HepG2 (cell line): Measurements from ENCODE around the gene KRTAP10-4. TPM values are rescaled to one million over a fixed set of nuclear protein-coding genes. Genes with fewer than 3 reads are reported as not detected.

ENCODE experiments used
- ATAC-seq: fragments of 200-7000 bp; cut with Tn5 transposase; 3 replicates; pipeline ENCODE4 v1.9.1; 2020; ENCODE audit warnings: mild to moderate bottlenecking, moderate library complexity
- BruUV-seq: library from RNA; stranded (reverse); fragments of 400-500 nt; replicated peaks from 2 replicates; lab custom pipeline; 2021; lab: Mats Ljungman, UMichigan
- CTCF ChIA-PET: fragments of 300-600 bp; formaldehyde crosslinking; extraction: SDS; loops from one replicate; lab custom pipeline; 2021; ENCODE audit warnings: low total read pairs, inconsistent platforms, low intra/inter-chr PET ratio; lab: Yijun Ruan, JAX
- POLR2A ChIA-PET: fragments of 350-600 bp; sonication (Branson Sonifier 250); formaldehyde crosslinking; loops from one replicate; lab custom pipeline; 2020; ENCODE audit warnings: antibody characterized with exemption, inconsistent platforms; lab: Yijun Ruan, JAX
- DNase-seq: peaks from one replicate; pipeline ENCODE4 v3.0.0-alpha.2; 2015; ENCODE audit warnings: low spot score
- FAIRE-seq: peaks from 3 replicates; lab custom pipeline; 2011; peaks lifted over from hg19 to GRCh38; lab: Jason Lieb, UNC
- H2AFZ ChIP-seq: one replicate; pipeline ENCODE4 v1.6.1; 2011; ENCODE audit warnings: low read length, inconsistent platforms
- H3K27ac ChIP-seq: fragments of 300-600 bp; 3 replicates; pipeline ENCODE4 v1.8.0; 2011; ENCODE audit warnings: mixed run types, mild to moderate bottlenecking, mixed read lengths, low read length, inconsistent platforms; ENCODE audit not compliant: insufficient read depth; ENCODE audit errors: extremely low read length
- H3K27me3 ChIP-seq, 2 experiments: fragments of 200-600 bp in 1 of 2; 2 replicates in 1 of 2; 3 replicates in 1 of 2; pipeline versions ENCODE4 v1.6.0 to v1.8.0; 2011; ENCODE audit warnings: low read length in 2 of 2, mild to moderate bottlenecking in 2 of 2, moderate library complexity in 2 of 2, inconsistent platforms in 1 of 2; ENCODE audit not compliant: insufficient read depth in 2 of 2, control insufficient read depth in 1 of 2
- H3K36me3 ChIP-seq, 2 experiments: fragments of 200-600 bp in 1 of 2; replicated peaks in 1 of 2; 2 replicates in 1 of 2; 3 replicates in 1 of 2; pipeline versions ENCODE4 v1.5.1 to v1.8.0; 2011; ENCODE audit warnings: low read length in 2 of 2, inconsistent platforms in 1 of 2; ENCODE audit not compliant: insufficient read depth in 2 of 2, control insufficient read depth in 1 of 2
- H3K4me1 ChIP-seq: 2 replicates; pipeline ENCODE4 v1.5.1; 2012; ENCODE audit warnings: low read length, inconsistent platforms; ENCODE audit not compliant: insufficient read depth
- H3K4me2 ChIP-seq: 2 replicates; pipeline ENCODE4 v1.6.0; 2011; ENCODE audit warnings: low read depth, low read length, inconsistent platforms
- H3K4me3 ChIP-seq, 3 experiments: fragments of 200-600 bp in 1 of 3; sonication (generic), shearing (Covaris generic) in 1 of 3; replicated peaks in 1 of 3; 2 replicates each; pipeline ENCODE4 v1.5.1; 2011 to 2016; ENCODE audit warnings: low read length in 3 of 3, inconsistent platforms in 2 of 3, low read depth in 2 of 3, mild to moderate bottlenecking in 2 of 3, control low read depth in 1 of 3, mixed read lengths in 1 of 3; ENCODE audit not compliant: insufficient read depth in 1 of 3
- H3K79me2 ChIP-seq: one replicate; pipeline ENCODE4 v1.6.1; 2011; ENCODE audit warnings: low read length, inconsistent platforms; ENCODE audit not compliant: insufficient read depth
- H3K9ac ChIP-seq: 2 replicates; pipeline ENCODE4 v1.6.0; 2011; ENCODE audit warnings: mild to moderate bottlenecking, low read depth, low read length, inconsistent platforms; ENCODE audit not compliant: insufficient read depth
- H3K9me3 ChIP-seq: 2 replicates; pipeline ENCODE4 v1.5.1; 2012; ENCODE audit warnings: mild to moderate bottlenecking, low read length
- H4K20me1 ChIP-seq: 2 replicates; pipeline ENCODE4 v1.6.0; 2011; ENCODE audit warnings: inconsistent platforms, mild to moderate bottlenecking, low read length, moderate library complexity; ENCODE audit not compliant: insufficient read depth
- ARID3A ChIP-seq: IDR thresholded peaks from 2 replicates; pipeline ENCODE4 v1.6.1; 2012; ENCODE audit warnings: low read depth, low read length, improper control_type of control experiment
- ATAD3A ChIP-seq: sonication (generic); formaldehyde crosslinking; IDR thresholded peaks from 2 replicates; pipeline ENCODE4 v1.4.0; 2020; ENCODE audit warnings: missing genetic modification reagents
- JDP2 ChIP-seq: sonication (generic); formaldehyde crosslinking; IDR thresholded peaks from 2 replicates; pipeline ENCODE4 v1.8.1; 2022; ENCODE audit warnings: missing genetic modification reagents, borderline replicate concordance
- KDM1A ChIP-seq: IDR thresholded peaks from 2 replicates; pipeline ENCODE4 v1.6.1; 2016; ENCODE audit warnings: missing compliant biosample characterization
- KLF6 ChIP-seq: IDR thresholded peaks from 2 replicates; pipeline ENCODE4 v1.8.0; 2016; ENCODE audit warnings: missing biosample characterization, missing genetic modification reagents
- MTF2 ChIP-seq: sonication (generic); formaldehyde crosslinking; IDR thresholded peaks from 2 replicates; pipeline ENCODE4 v1.5.0; 2020; ENCODE audit warnings: missing genetic modification reagents, borderline replicate concordance
- NONO ChIP-seq, 2 experiments: fragments of 450-650 bp in 1 of 2; sonication (generic) in 1 of 2; formaldehyde crosslinking in 1 of 2; IDR thresholded peaks in 1 of 2; conservative IDR thresholded peaks in 1 of 2; 2 replicates each; pipeline versions ENCODE4 v1.6.1 to v1.8.0; 2017 to 2022; ENCODE audit warnings: mild to moderate bottlenecking in 1 of 2, missing genetic modification reagents in 1 of 2, moderate library complexity in 1 of 2
- POLR2AphosphoS5 ChIP-seq: IDR thresholded peaks from 2 replicates; pipeline ENCODE4 v1.6.1; 2012; ENCODE audit warnings: low read depth, low read length
- SALL2 ChIP-seq: sonication (generic); formaldehyde crosslinking; IDR thresholded peaks from 2 replicates; pipeline ENCODE4 v1.8.1; 2023; ENCODE audit warnings: mild to moderate bottlenecking, missing genetic modification reagents, inconsistent platforms
- TOPORS ChIP-seq: sonication (generic); formaldehyde crosslinking; IDR thresholded peaks from 2 replicates; pipeline ENCODE4 v1.8.0; 2023; ENCODE audit warnings: mild to moderate bottlenecking, missing genetic modification reagents
- U2AF2 ChIP-seq: fragments of 200-400 bp; formaldehyde crosslinking; IDR thresholded peaks from 2 replicates; pipeline ENCODE4 v1.6.1; 2017; ENCODE audit warnings: low read depth, mild to moderate bottlenecking, low read length
- YEATS2 ChIP-seq: sonication (generic); formaldehyde crosslinking; IDR thresholded peaks from 2 replicates; pipeline ENCODE4 v1.4.0; 2020; ENCODE audit warnings: missing genetic modification reagents, borderline replicate concordance
- ZC3H13 ChIP-seq: sonication (generic); formaldehyde crosslinking; IDR thresholded peaks from 2 replicates; pipeline ENCODE4 v1.8.1; 2023; ENCODE audit warnings: mild to moderate bottlenecking, missing genetic modification reagents, moderate library complexity
- ZFY ChIP-seq: sonication (generic); formaldehyde crosslinking; IDR thresholded peaks from 2 replicates; pipeline ENCODE4 v1.4.0; 2020; ENCODE audit warnings: missing genetic modification reagents
- ZNF230 ChIP-seq: sonication (generic); formaldehyde crosslinking; IDR thresholded peaks from 2 replicates; pipeline ENCODE4 v1.4.0; 2020; ENCODE audit warnings: mild to moderate bottlenecking, missing genetic modification reagents
- ZNF282 ChIP-seq: fragments of 450-650 bp; IDR thresholded peaks from 2 replicates; pipeline ENCODE4 v1.6.1; 2018; ENCODE audit not compliant: partially characterized antibody
- ZNF570 ChIP-seq: sonication (generic); formaldehyde crosslinking; IDR thresholded peaks from 2 replicates; pipeline ENCODE4 v1.4.0; 2020; ENCODE audit warnings: mild to moderate bottlenecking, missing genetic modification reagents, borderline replicate concordance
- ZNF674 ChIP-seq: sonication (generic); formaldehyde crosslinking; IDR thresholded peaks from 2 replicates; pipeline ENCODE4 v1.5.0; 2020; ENCODE audit warnings: low read depth, mild to moderate bottlenecking, missing genetic modification reagents
- ZNF776 ChIP-seq: sonication (generic); formaldehyde crosslinking; IDR thresholded peaks from 2 replicates; pipeline ENCODE4 v1.4.0; 2020; ENCODE audit warnings: mild to moderate bottlenecking, missing genetic modification reagents
- WGBS: methylation state at CpG from one replicate; pipeline ENCODE4 v1.1.6; 2017; ENCODE audit warnings: low lambda C conversion rate; 5-methylcytosine and 5-hydroxymethylcytosine counted together
- in situ Hi-C: cut with HindIII; loops from 2 replicates; pipeline ENCODE4 v1.10.0; 2017; ENCODE audit warnings: low pct_unique_long_range_greater_than_20kb; ENCODE audit not compliant: extremely low pct_ligation_motif_present
- intact Hi-C: fragments of 100-400 bp; cut with micrococcal nuclease; formaldehyde crosslinking; loops from one replicate; pipeline ENCODE4 v1.10.0; 2022; ENCODE audit not compliant: unreplicated experiment
- polyA plus RNA-seq, 8 experiments: library from polyadenylated mRNA; depleted of rRNA in 3 of 8; stranded (reverse) in 7 of 8; unstranded in 1 of 8; fragments of >200 nt; fragmentation: Illumina TruSeq in 4 of 8; extraction: Trizol in 4 of 8; gene quantifications; 2 replicates each; pipeline versions ENCODE4 v1.2.1 to v1.2.3, GENCODE V29; 2011 to 2016; ENCODE audit warnings: low read depth in 4 of 8, missing spikeins in 1 of 8, mixed read lengths in 1 of 8; ENCODE audit not compliant: insufficient read depth in 1 of 8
- total RNA-seq, 5 experiments: library from RNA; depleted of rRNA; stranded (reverse); fragments of >200 nt; fragmentation: Illumina TruSeq; extraction: Trizol; gene quantifications; 2 replicates each; pipeline ENCODE4 v1.2.3, GENCODE V29; 2016; ENCODE audit warnings: low read depth in 1 of 5

KRTAP10-4 gene
- total and polyA plus RNA-seq, 2 of the 13 experiments (the other 11 are each of a cell fraction or from before 2014, with no cell fraction given), result not detected

- CTCF ChIA-PET, result no interaction called here
- peak; percentile 16; the same call in 2 of the 3 replicates for ATAC-seq
Measured at GRCh38 chr21:44533121-44533890, 40.2 kb upstream of the KRTAP10-4 start.

More at GRCh38 chr21:44533121-44533890, 40.2 kb upstream of the KRTAP10-4 start:
- H4K20me1 ChIP-seq, result no peaks in the 10 kb centered on the region
- in situ Hi-C loops (no loop called here), intact Hi-C loops (no loop called here)
- H3K27me3 ChIP-seq, result peaks cover 0 to 14% of the 10 kb centered on the region in 2 experiments; a peak in 2 of 5 replicates
- no peak for TF ChIP-seq ZNF674 (CRISPR knock-in tag)
- no peak for TF ChIP-seq ZC3H13
- TF ChIP-seq ZFY (CRISPR knock-in tag), result no peak
- no peak for TF ChIP-seq NONO (IDR thresholded peaks at IDR 0.05)
- TF ChIP-seq NONO (CRISPR knock-in tag; conservative IDR thresholded peaks at IDR 0.05), result no peak
- TF ChIP-seq U2AF2, result no peak
- no peak for TF ChIP-seq ARID3A
- TF ChIP-seq ZNF230 (CRISPR knock-in tag), result no peak
- TF ChIP-seq ZNF570 (CRISPR knock-in tag), result no peak
- no peak for TF ChIP-seq YEATS2 (CRISPR knock-in tag)
- no peak for TF ChIP-seq SALL2 (CRISPR knock-in tag)
- TF ChIP-seq JDP2 (CRISPR knock-in tag), result no peak
- TF ChIP-seq MTF2 (CRISPR knock-in tag), result no peak
- TF ChIP-seq KDM1A (CRISPR knock-in tag), result no peak
- no peak for TF ChIP-seq POLR2AphosphoS5
- TF ChIP-seq ZNF776 (CRISPR knock-in tag), result no peak
- TF ChIP-seq ZNF282, result no peak
- TF ChIP-seq ATAD3A, result no peak
- TF ChIP-seq KLF6 (CRISPR knock-in tag), result no peak
- TF ChIP-seq TOPORS (CRISPR knock-in tag), result no peak
- no peak overlapping the region for H3K9ac ChIP-seq
- no peak overlapping the region for H3K4me2 ChIP-seq
- 73% methylated on average over 24 of the region's 37 CpGs for WGBS
- no peaks in the 10 kb centered on the region for H3K36me3 ChIP-seq
- no peaks in the 10 kb centered on the region for H3K9me3 ChIP-seq
- FAIRE-seq, result no peak
- DNase-seq, result no peak
- no peak overlapping the region for H3K27ac ChIP-seq
- POLR2A ChIA-PET, result no interaction called here
- H3K4me1 ChIP-seq, result no peaks in the 10 kb centered on the region
- H3K79me2 ChIP-seq, result no peaks in the 10 kb centered on the region
- no peak overlapping the region for H2AFZ ChIP-seq
- no TSS peak for BruUV-seq
- no peak overlapping the region for H3K4me3 ChIP-seq
